GM20000 (cell line): Measurements from ENCODE around the gene ABHD2.

ENCODE experiments used
- DNase-seq: peaks from one replicate; pipeline ENCODE4 v3.0.0; 2012; ENCODE audit warnings: low spot score
- CTCF ChIP-seq: IDR thresholded peaks from 2 replicates; pipeline ENCODE4 v1.5.1; 2012; ENCODE audit warnings: mild to moderate bottlenecking, control low read depth; ENCODE audit errors: extremely low read depth, missing control alignments

The ABHD2 gene

GRCh38 chr15:89143503-89144162 is 55.4 kb downstream of the ABHD2 start:
- TF ChIP-seq CTCF, result no peak
- no peak for DNase-seq

- no peak for TF ChIP-seq CTCF
- DNase-seq, result no peak
Measured at GRCh38 chr15:89144491-89144890, 56.2 kb downstream of the ABHD2 start.

- no peak for DNase-seq
- TF ChIP-seq CTCF, result no peak
Measured at GRCh38 chr15:89146366-89146765, 58.1 kb downstream of the ABHD2 start.

GRCh38 chr15:89148126-89148525 is 59.9 kb downstream of the ABHD2 start:
- TF ChIP-seq CTCF, result no peak
- no peak for DNase-seq

GRCh38 chr15:89149501-89150101 is 61.3 kb downstream of the ABHD2 start:
- no peak for DNase-seq
- TF ChIP-seq CTCF, result no peak

- TF ChIP-seq CTCF, result no peak
- DNase-seq, result no peak
Measured at GRCh38 chr15:89150287-89150686, 62.0 kb downstream of the ABHD2 start.

- TF ChIP-seq CTCF, result no peak
- DNase-seq, result no peak
Measured at GRCh38 chr15:89150762-89151664, 62.8 kb downstream of the ABHD2 start.
